Progenitor cell of endocrine pancreas (in vitro differentiated cells): ENCODE measurements around the gene EIF5AL1. TPM values are rescaled to one million over a fixed set of nuclear protein-coding genes. Genes with fewer than 3 reads are reported as not detected.
"Not testable (repeated sequence)": the region's sequence is repeated elsewhere in the genome, so short reads cannot be mapped to it uniquely, and the experiment has no call there.

Experiments used
- DNase-seq: peaks from one replicate; pipeline ENCODE4 v3.0.0; 2021; ENCODE audit warnings: low spot score; ENCODE audit not compliant: unreplicated experiment
- H3K27ac Mint-ChIP-seq: 2 replicates; pipeline ENCODE4 v1.8.0; 2021; ENCODE audit warnings: mild to moderate bottlenecking, moderate library complexity, mixed read lengths
- H3K27me3 Mint-ChIP-seq: 2 replicates; pipeline ENCODE4 v1.8.0; 2021; ENCODE audit warnings: mixed read lengths
- H3K36me3 Mint-ChIP-seq: 2 replicates; pipeline ENCODE4 v1.8.0; 2022; ENCODE audit warnings: mixed read lengths; ENCODE audit not compliant: insufficient read depth
- H3K4me1 Mint-ChIP-seq: 2 replicates; pipeline ENCODE4 v1.8.0; 2021; ENCODE audit warnings: low read depth, mixed read lengths
- H3K4me3 Mint-ChIP-seq: 2 replicates; pipeline ENCODE4 v1.8.0; 2021; ENCODE audit warnings: low read depth, mild to moderate bottlenecking, moderate library complexity, mixed read lengths
- H3K9me3 Mint-ChIP-seq: 2 replicates; pipeline ENCODE4 v1.8.0; 2021; ENCODE audit warnings: low read depth, mixed read lengths
- total RNA-seq: library from RNA; stranded (reverse); gene quantifications from 2 replicates; pipeline ENCODE4 v1.2.1, GENCODE V29; 2021
- TF ChIP-seq, protein P1 (sequence below): fragments of 200-600 bp; sonication (generic); IDR thresholded peaks from one replicate; pipeline ENCODE4 v1.5.0; 2021; ENCODE audit warnings: antibody characterized with exemption, mild to moderate bottlenecking; ENCODE audit not compliant: unreplicated experiment

The EIF5AL1 gene
- total RNA-seq, 1 donor from 2014 or later = 0.12 TPM

DNA sequence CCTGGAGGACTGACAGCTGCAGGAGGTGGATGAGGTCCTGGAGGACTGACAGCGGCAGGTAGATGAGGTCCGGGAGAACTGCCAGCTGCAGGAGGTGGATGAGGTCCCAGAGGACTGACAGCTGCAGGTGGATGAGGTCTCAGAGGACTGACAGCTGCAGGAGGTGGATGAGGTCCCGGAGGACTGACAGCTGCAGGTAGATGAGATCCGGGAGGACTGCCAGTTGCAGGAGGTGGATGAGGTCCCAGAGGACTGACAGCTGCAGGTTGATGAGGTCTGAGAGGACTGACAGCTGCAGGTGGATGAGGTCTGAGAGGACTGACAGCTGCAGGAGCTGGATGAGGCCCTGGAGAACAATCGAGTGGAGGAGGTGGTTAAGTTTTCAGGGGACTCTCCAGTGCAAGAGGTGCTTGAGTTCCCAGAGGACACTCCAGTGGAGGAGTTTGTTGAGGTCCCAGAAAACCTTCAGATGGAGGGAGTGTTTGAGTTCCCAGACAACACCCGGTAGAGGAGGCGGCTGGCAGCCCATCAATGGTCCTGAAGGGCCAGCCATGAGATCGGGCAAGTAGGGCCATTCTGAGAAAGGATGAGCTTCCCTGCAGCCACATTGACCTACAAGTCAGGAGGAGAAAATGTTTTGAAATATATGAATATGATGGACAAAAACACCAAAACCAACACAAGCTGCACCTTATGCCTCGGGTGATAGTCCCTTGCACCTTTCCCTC lies 4.7 kb upstream of the EIF5AL1 start:
- H3K9me3 Mint-ChIP-seq = no peaks in the 10 kb centered on the region
- TF ChIP-seq, protein P1, sequence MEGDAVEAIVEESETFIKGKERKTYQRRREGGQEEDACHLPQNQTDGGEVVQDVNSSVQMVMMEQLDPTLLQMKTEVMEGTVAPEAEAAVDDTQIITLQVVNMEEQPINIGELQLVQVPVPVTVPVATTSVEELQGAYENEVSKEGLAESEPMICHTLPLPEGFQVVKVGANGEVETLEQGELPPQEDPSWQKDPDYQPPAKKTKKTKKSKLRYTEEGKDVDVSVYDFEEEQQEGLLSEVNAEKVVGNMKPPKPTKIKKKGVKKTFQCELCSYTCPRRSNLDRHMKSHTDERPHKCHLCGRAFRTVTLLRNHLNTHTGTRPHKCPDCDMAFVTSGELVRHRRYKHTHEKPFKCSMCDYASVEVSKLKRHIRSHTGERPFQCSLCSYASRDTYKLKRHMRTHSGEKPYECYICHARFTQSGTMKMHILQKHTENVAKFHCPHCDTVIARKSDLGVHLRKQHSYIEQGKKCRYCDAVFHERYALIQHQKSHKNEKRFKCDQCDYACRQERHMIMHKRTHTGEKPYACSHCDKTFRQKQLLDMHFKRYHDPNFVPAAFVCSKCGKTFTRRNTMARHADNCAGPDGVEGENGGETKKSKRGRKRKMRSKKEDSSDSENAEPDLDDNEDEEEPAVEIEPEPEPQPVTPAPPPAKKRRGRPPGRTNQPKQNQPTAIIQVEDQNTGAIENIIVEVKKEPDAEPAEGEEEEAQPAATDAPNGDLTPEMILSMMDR = no peak
- no peak for DNase-seq
- H3K4me3 Mint-ChIP-seq = no peak overlapping the region
- H3K27me3 Mint-ChIP-seq = peaks cover 47% of the 10 kb centered on the region
- no peaks in the 10 kb centered on the region for H3K4me1 Mint-ChIP-seq
- no peaks in the 10 kb centered on the region for H3K36me3 Mint-ChIP-seq
- H3K27ac Mint-ChIP-seq = no peak overlapping the region

DNA sequence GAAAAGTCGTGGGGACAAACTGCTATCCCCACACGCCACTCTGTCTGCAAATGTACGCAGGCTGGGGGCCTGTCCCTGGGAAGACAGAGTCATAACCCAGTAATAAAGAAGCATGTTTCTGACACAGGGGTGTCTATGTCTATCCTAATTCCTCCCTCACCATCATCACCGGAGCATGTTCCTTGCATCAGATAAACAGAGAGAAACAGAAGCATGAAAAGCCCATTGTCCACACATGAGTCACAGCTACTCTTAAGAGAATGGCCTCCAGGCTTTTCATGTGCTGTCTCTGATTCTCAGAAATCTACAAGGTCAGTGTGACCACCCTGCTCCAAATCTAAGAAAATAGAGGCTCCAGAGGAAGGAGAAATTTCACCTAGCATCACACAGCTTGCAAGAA lies 4.1 kb upstream of the EIF5AL1 start:
- not testable (repeated sequence) for H3K36me3 Mint-ChIP-seq, DNase-seq, H3K27ac Mint-ChIP-seq, H3K4me3 Mint-ChIP-seq, H3K4me1 Mint-ChIP-seq, H3K9me3 Mint-ChIP-seq
- H3K27me3 Mint-ChIP-seq = peaks cover 40% of the 10 kb centered on the region

- not testable (repeated sequence) for H3K27ac Mint-ChIP-seq, H3K4me3 Mint-ChIP-seq, H3K9me3 Mint-ChIP-seq, H3K4me1 Mint-ChIP-seq, DNase-seq, H3K36me3 Mint-ChIP-seq
- H3K27me3 Mint-ChIP-seq = peaks cover 34% of the 10 kb centered on the region
Measured at GRCh38 chr10:79509306-79509933, 2.9 kb upstream of the EIF5AL1 start.

DNA sequence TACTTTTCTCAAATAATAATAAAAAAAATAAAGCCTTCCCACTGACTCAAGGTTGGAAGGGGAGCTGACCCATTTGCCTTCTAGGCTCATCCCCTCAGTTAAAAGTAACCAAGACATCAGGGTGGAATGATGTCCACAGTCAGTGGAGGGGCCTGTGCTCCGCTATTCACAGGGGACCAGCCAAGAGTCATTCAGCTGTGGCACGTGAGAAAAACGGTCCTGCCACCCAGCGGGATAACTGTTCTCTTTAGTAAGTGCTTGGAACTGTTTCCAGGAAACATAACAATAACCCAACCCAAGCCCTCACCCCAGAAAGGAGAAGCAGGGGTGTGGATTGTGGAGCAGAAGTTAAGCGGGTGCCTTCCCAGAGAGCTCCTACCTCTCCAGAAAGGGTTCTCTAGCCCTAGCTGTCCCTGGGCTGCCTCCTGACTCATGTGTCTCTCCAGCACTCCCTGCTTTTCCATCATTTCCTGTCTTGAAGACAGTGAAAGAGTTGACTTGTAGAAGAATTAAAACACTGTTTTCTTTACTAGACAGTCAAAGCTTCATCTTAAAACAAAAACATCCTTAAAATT lies 2.3 kb upstream of the EIF5AL1 start:
- DNase-seq, H3K4me1 Mint-ChIP-seq, H3K27ac Mint-ChIP-seq, H3K9me3 Mint-ChIP-seq, H3K36me3 Mint-ChIP-seq, H3K4me3 Mint-ChIP-seq: not testable (repeated sequence)
- H3K27me3 Mint-ChIP-seq = peaks cover 36% of the 10 kb centered on the region

GRCh38 chr10:79516532-79517205 lies 4.3 kb downstream of the EIF5AL1 start:
- DNase-seq = not testable (repeated sequence)

GRCh38 chr10:79517567-79517966 lies 5.2 kb downstream of the EIF5AL1 start:
- H3K27me3 Mint-ChIP-seq = peaks cover 16% of the 10 kb centered on the region
- H3K4me1 Mint-ChIP-seq, DNase-seq, H3K4me3 Mint-ChIP-seq, H3K27ac Mint-ChIP-seq, H3K36me3 Mint-ChIP-seq, H3K9me3 Mint-ChIP-seq: not testable (repeated sequence)

More at GRCh38 chr10:79516532-79517205, 4.3 kb downstream of the EIF5AL1 start:
- H3K36me3 Mint-ChIP-seq, H3K4me3 Mint-ChIP-seq, H3K4me1 Mint-ChIP-seq, H3K27ac Mint-ChIP-seq, H3K9me3 Mint-ChIP-seq: not testable (repeated sequence)
- peaks cover 19% of the 10 kb centered on the region for H3K27me3 Mint-ChIP-seq

DNA sequence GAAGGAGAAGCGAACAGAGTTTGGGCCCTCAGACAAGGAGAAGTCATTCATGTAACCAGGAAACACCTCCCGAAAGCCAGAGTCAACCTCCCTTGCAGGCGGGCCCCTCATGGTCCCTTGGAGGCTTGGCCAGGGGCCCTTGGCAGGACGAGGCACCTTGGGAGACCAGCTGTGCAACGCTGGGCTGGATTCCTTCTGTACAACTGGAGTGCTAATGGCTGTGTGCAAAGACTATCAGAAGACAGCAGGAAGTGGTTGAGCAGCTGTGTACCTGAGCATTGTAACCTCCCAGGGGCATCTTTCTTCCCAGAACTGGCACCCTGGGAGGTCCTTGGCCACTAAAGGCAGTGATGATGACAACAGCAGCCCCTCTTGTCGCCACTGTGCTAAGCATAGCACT lies 9.4 kb downstream of the EIF5AL1 start:
- H3K36me3 Mint-ChIP-seq, H3K4me1 Mint-ChIP-seq, H3K27ac Mint-ChIP-seq, H3K9me3 Mint-ChIP-seq, H3K27me3 Mint-ChIP-seq, H3K4me3 Mint-ChIP-seq, DNase-seq: not testable (repeated sequence)

DNA sequence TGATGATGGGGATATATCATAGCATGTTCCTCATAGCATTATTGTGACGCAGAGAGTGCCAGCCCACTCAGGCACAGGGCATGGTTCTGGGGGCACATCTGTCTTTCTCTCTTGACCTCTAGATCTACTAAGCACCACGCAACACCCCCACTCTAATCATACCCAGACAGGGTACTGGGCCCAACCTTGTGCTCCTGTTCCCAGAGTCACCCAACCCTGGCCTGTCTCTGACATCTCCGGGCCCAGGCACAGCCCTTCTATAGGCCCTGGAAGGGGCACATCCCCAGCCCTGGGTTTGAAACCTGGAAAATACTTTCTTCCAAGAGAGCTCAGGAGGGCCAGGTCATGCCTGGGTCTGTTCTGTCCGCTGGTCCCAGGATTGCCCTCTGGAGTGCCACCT lies 10.1 kb downstream of the EIF5AL1 start:
- not testable (repeated sequence) for H3K9me3 Mint-ChIP-seq, H3K27ac Mint-ChIP-seq, DNase-seq, H3K4me3 Mint-ChIP-seq, H3K27me3 Mint-ChIP-seq, H3K4me1 Mint-ChIP-seq, H3K36me3 Mint-ChIP-seq
